ENCODE results near the gene SENP6. TPM values are rescaled to one million over a fixed set of nuclear protein-coding genes. Genes with fewer than 3 reads are reported as not detected.

The SENP6 gene
- total and polyA plus RNA-seq, 2 experiments from 2014 or later: 35.9 to 102 TPM

DNA sequence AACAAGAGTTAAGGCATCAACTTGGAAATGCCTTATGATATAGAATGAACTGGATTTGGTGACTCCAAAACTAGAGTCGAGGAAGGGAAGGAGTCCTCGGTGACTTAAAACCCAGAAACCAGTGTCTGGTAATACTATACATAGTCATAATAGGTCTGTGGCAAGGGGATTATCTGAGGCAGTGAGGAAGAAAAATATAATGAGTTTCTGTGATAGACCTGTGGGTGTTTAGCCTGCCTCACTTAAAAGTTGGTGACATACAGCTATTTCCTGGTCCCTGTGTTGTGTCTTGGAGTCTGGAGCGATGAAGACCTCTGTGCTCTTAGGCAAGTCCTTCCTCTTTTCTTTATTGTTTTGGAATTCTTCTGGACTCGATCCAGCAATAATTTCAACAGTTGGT, 142.3 kb downstream of the SENP6 start:
- no peak overlapping the region for H2AFZ ChIP-seq
- no peak for TF ChIP-seq EZH2 (IDR thresholded peaks at IDR 0.05; ENCODE audit: borderline replicate concordance)
- TF ChIP-seq, protein P1, sequence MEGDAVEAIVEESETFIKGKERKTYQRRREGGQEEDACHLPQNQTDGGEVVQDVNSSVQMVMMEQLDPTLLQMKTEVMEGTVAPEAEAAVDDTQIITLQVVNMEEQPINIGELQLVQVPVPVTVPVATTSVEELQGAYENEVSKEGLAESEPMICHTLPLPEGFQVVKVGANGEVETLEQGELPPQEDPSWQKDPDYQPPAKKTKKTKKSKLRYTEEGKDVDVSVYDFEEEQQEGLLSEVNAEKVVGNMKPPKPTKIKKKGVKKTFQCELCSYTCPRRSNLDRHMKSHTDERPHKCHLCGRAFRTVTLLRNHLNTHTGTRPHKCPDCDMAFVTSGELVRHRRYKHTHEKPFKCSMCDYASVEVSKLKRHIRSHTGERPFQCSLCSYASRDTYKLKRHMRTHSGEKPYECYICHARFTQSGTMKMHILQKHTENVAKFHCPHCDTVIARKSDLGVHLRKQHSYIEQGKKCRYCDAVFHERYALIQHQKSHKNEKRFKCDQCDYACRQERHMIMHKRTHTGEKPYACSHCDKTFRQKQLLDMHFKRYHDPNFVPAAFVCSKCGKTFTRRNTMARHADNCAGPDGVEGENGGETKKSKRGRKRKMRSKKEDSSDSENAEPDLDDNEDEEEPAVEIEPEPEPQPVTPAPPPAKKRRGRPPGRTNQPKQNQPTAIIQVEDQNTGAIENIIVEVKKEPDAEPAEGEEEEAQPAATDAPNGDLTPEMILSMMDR (IDR thresholded peaks at IDR 0.05; ENCODE audit: poor library complexity): no peak
- TF ChIP-seq EZH2phosphoT487 (IDR thresholded peaks at IDR 0.05; ENCODE audit: low read depth, severe bottlenecking, unreplicated experiment): no peak
- no peak overlapping the region for H3K4me3 ChIP-seq
- no peaks in the 10 kb centered on the region for H3K79me2 ChIP-seq
- no peak for DNase-seq (ENCODE audit: low spot score)
- H3K27me3 ChIP-seq: no peaks in the 10 kb centered on the region
- H3K27ac ChIP-seq: no peak overlapping the region
- H4K20me1 ChIP-seq (ENCODE audit: insufficient read depth, poor library complexity, severe bottlenecking): no peaks in the 10 kb centered on the region
- no peaks in the 10 kb centered on the region for H3K9me3 ChIP-seq (ENCODE audit: low read depth)
- H3K9me2 ChIP-seq (replicated peaks; ENCODE audit: insufficient read depth): no peaks in the 10 kb centered on the region
- no peaks in the 10 kb centered on the region for H3K36me3 ChIP-seq (replicated peaks; ENCODE audit: insufficient read depth, low read depth)
- H3K4me1 ChIP-seq (ENCODE audit: insufficient read depth): no peaks in the 10 kb centered on the region
- WGBS (ENCODE audit: low lambda C conversion rate, missing lambda C conversion rate): 92% methylated on average over 4 of the region's 4 CpGs
- no peak overlapping the region for H3K4me2 ChIP-seq

DNA sequence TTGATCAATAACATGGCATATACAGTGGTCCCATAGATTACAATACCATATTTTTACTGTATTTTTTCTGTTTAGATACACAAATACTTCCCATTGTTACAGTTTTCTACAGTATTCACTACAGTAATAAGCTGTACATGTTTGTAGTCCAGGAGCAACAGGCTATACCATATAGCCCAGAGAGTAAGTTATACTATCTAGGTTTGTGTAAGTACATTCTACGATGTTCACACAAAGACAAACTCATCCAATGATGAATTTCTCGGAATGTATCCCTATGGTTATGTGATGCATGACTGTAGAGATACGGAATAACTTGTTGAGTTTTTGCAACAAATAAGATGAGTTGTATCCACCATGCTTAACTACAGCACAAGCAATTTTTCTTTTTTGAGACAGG, 143.7 kb downstream of the SENP6 start:
- Histone ChIP-seq H4K20me1 (ENCODE audit: insufficient read depth, poor library complexity, severe bottlenecking) (no peaks in the 10 kb centered on the region), H3K4me3 (no peak overlapping the region), H3K9me3 (ENCODE audit: low read depth) (no peaks in the 10 kb centered on the region), H3K9me2 (replicated peaks; ENCODE audit: insufficient read depth) (no peaks in the 10 kb centered on the region), H3K27me3 (no peaks in the 10 kb centered on the region), H3K4me2 (no peak overlapping the region), H2AFZ (no peak overlapping the region), H3K36me3 (replicated peaks; ENCODE audit: insufficient read depth, low read depth) (no peaks in the 10 kb centered on the region), H3K4me1 (ENCODE audit: insufficient read depth) (no peaks in the 10 kb centered on the region), H3K27ac (no peak overlapping the region), H3K79me2 (peaks cover 4% of the 10 kb centered on the region)
- 93% methylated on average over 3 of the region's 3 CpGs for WGBS (ENCODE audit: low lambda C conversion rate, missing lambda C conversion rate)
- no peak for TF ChIP-seq EZH2phosphoT487 (IDR thresholded peaks at IDR 0.05; ENCODE audit: low read depth, severe bottlenecking, unreplicated experiment)
- TF ChIP-seq, protein P1 (IDR thresholded peaks at IDR 0.05; ENCODE audit: poor library complexity): no peak
- TF ChIP-seq EZH2 (IDR thresholded peaks at IDR 0.05; ENCODE audit: borderline replicate concordance): no peak
- no peak for DNase-seq (ENCODE audit: low spot score)

DNA sequence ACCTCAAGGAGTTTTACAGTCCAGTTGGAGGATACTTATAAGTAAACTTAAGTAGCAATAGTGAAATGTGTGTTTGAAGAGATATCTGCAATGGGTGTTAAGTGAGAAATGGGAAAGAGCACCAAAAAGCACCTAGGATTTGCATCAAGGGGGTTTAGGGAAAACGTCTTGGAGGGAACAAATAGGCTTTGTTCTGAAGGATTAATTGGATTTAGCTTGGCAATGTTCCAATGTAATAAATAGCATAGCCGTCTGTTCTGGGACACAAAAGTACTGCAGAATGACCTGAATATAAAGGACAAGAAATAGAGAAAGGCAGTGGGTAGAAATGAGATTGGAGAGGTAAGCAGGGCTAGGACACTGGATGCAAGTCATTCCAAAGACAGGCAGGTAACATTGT, 144.5 kb downstream of the SENP6 start:
- no peaks in the 10 kb centered on the region for H4K20me1 ChIP-seq (ENCODE audit: insufficient read depth, poor library complexity, severe bottlenecking)
- TF ChIP-seq, protein P1 (IDR thresholded peaks at IDR 0.05; ENCODE audit: poor library complexity): no peak
- TF ChIP-seq EZH2phosphoT487 (IDR thresholded peaks at IDR 0.05; ENCODE audit: low read depth, severe bottlenecking, unreplicated experiment) (no peak), EZH2 (IDR thresholded peaks at IDR 0.05; ENCODE audit: borderline replicate concordance) (no peak)
- H3K4me2 ChIP-seq: no peak overlapping the region
- H3K4me1 ChIP-seq (ENCODE audit: insufficient read depth): peaks cover 4% of the 10 kb centered on the region
- H2AFZ ChIP-seq: no peak overlapping the region
- no peak overlapping the region for H3K4me3 ChIP-seq
- H3K9me2 ChIP-seq (replicated peaks; ENCODE audit: insufficient read depth): no peaks in the 10 kb centered on the region
- WGBS (ENCODE audit: low lambda C conversion rate, missing lambda C conversion rate): 20% methylated on average over 2 of the region's 2 CpGs
- H3K27me3 ChIP-seq: no peaks in the 10 kb centered on the region
- peaks cover 10% of the 10 kb centered on the region for H3K79me2 ChIP-seq
- no peaks in the 10 kb centered on the region for H3K36me3 ChIP-seq (replicated peaks; ENCODE audit: insufficient read depth, low read depth)
- no peak overlapping the region for H3K27ac ChIP-seq
- no peak for DNase-seq (ENCODE audit: low spot score)
- H3K9me3 ChIP-seq (ENCODE audit: low read depth): no peaks in the 10 kb centered on the region

All from hepatocyte (in vitro differentiated cells).